K562 (cell line): ENCODE data around the gene TRIM65.

ENCODE experiments used
- CTCF ChIP-seq, 3 experiments: IDR thresholded peaks in 2 of 3; conservative IDR thresholded peaks in 1 of 3; 2 replicates each; pipeline ENCODE4 v1.5.1; 2011 to 2012; ENCODE audit warnings: low read length in 3 of 3, mild to moderate bottlenecking in 3 of 3, control low read depth in 2 of 3, improper control_type of control experiment in 1 of 3, inconsistent platforms in 1 of 3, low read depth in 1 of 3, mixed read lengths in 1 of 3, moderate library complexity in 1 of 3; ENCODE audit not compliant: insufficient read depth in 2 of 3
- DDX20 ChIP-seq: fragments of 450-650 bp; IDR thresholded peaks from 2 replicates; pipeline ENCODE4 v1.6.1; 2016; ENCODE audit warnings: missing genetic modification characterization, low read depth, mild to moderate bottlenecking, missing compliant biosample characterization, moderate library complexity
- FOXP4 ChIP-seq: sonication (generic); formaldehyde crosslinking; IDR thresholded peaks from 2 replicates; pipeline ENCODE4 v1.8.0; 2022; ENCODE audit warnings: mild to moderate bottlenecking, missing genetic modification reagents, borderline replicate concordance
- HNRNPLL ChIP-seq: fragments of 200-400 bp; formaldehyde crosslinking; IDR thresholded peaks from 2 replicates; pipeline ENCODE4 v1.6.1; 2017; ENCODE audit warnings: low read length, low read depth, mild to moderate bottlenecking; ENCODE audit not compliant: poor library complexity, severe bottlenecking
- MCM3 ChIP-seq: fragments of 450-650 bp; IDR thresholded peaks from 2 replicates; pipeline ENCODE4 v1.6.1; 2016
- RAD21 ChIP-seq, 2 experiments: fragments of 250-450 bp in 1 of 2; fragments of 450-650 bp in 1 of 2; sonication (Bioruptor Pico) in 1 of 2; formaldehyde crosslinking in 1 of 2; IDR thresholded peaks in 1 of 2; conservative IDR thresholded peaks in 1 of 2; 2 replicates each; pipeline versions ENCODE4 v1.4.0 to v1.8.0; 2020 to 2022; ENCODE audit warnings: mild to moderate bottlenecking in 2 of 2, moderate library complexity in 1 of 2
- ZFX ChIP-seq: sonication (generic); formaldehyde crosslinking; IDR thresholded peaks from 2 replicates; pipeline ENCODE4 v1.8.0; 2022; ENCODE audit warnings: mild to moderate bottlenecking, missing genetic modification reagents, moderate library complexity
- ZZZ3 ChIP-seq: fragments of 450-650 bp; IDR thresholded peaks from 2 replicates; pipeline ENCODE4 v1.6.1; 2016; ENCODE audit warnings: antibody characterized with exemption, mild to moderate bottlenecking, moderate library complexity
- TF ChIP-seq, protein P1 (sequence below), 2 experiments: fragments of 450-650 bp; formaldehyde crosslinking in 1 of 2; IDR thresholded peaks; 2 replicates each; pipeline versions ENCODE4 v1.4.0 to v1.6.1; 2014 to 2020; ENCODE audit warnings: mild to moderate bottlenecking in 2 of 2, borderline replicate concordance in 1 of 2, low read depth in 1 of 2
- TF ChIP-seq, protein P2 (sequence below): fragments of 250-450 bp; sonication (Bioruptor Pico); IDR thresholded peaks from 2 replicates; pipeline ENCODE4 v1.8.0; 2021; ENCODE audit warnings: borderline replicate concordance, mild to moderate bottlenecking, moderate library complexity; ENCODE audit not compliant: poor library complexity, severe bottlenecking

- TF ChIP-seq ZZZ3 (no peak), RAD21 (CRISPR knock-in tag; conservative IDR thresholded peaks at IDR 0.05 in 1 of 2, IDR thresholded peaks at IDR 0.05 in 1 of 2) (no peak), DDX20 (no peak), CTCF (IDR thresholded peaks at IDR 0.05 in 2 of 3, conservative IDR thresholded peaks at IDR 0.05 in 1 of 3; ENCODE audit: insufficient read depth in 2 of 3, low read depth in 1 of 3, low read length in 3 of 3) (no peak), FOXP4 (CRISPR knock-in tag) (no peak), HNRNPLL (no peak), MCM3 (no peak), ZFX (CRISPR knock-in tag) (no peak)
- TF ChIP-seq, protein P1, sequence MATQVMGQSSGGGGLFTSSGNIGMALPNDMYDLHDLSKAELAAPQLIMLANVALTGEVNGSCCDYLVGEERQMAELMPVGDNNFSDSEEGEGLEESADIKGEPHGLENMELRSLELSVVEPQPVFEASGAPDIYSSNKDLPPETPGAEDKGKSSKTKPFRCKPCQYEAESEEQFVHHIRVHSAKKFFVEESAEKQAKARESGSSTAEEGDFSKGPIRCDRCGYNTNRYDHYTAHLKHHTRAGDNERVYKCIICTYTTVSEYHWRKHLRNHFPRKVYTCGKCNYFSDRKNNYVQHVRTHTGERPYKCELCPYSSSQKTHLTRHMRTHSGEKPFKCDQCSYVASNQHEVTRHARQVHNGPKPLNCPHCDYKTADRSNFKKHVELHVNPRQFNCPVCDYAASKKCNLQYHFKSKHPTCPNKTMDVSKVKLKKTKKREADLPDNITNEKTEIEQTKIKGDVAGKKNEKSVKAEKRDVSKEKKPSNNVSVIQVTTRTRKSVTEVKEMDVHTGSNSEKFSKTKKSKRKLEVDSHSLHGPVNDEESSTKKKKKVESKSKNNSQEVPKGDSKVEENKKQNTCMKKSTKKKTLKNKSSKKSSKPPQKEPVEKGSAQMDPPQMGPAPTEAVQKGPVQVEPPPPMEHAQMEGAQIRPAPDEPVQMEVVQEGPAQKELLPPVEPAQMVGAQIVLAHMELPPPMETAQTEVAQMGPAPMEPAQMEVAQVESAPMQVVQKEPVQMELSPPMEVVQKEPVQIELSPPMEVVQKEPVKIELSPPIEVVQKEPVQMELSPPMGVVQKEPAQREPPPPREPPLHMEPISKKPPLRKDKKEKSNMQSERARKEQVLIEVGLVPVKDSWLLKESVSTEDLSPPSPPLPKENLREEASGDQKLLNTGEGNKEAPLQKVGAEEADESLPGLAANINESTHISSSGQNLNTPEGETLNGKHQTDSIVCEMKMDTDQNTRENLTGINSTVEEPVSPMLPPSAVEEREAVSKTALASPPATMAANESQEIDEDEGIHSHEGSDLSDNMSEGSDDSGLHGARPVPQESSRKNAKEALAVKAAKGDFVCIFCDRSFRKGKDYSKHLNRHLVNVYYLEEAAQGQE (IDR thresholded peaks at IDR 0.05; ENCODE audit: borderline replicate concordance) = no peak
- TF ChIP-seq, protein P1 (CRISPR knock-in tag; IDR thresholded peaks at IDR 0.05; ENCODE audit: low read depth) = no peak
- TF ChIP-seq, protein P2, sequence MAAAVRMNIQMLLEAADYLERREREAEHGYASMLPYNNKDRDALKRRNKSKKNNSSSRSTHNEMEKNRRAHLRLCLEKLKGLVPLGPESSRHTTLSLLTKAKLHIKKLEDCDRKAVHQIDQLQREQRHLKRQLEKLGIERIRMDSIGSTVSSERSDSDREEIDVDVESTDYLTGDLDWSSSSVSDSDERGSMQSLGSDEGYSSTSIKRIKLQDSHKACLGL (CRISPR knock-in tag) = no peak
Measured at GRCh38 chr17:75839942-75840798, 56.6 kb downstream of the TRIM65 start.
